Heart left ventricle (tissue), 16 donors: ENCODE measurements around the gene NPR2. TPM values are rescaled to one million over a fixed set of nuclear protein-coding genes. Genes with fewer than 3 reads are reported as not detected.

Experiments used
- ATAC-seq, 4 donors: fragments of 200-7000 bp; cut with Tn5 transposase; one replicate each; pipeline ENCODE4 v1.9.1; 2020 to 2022; ENCODE audit warnings: moderate library complexity in 4 of 4, mild to moderate bottlenecking in 3 of 4, moderate number of reproducible peaks in 1 of 4
- DNase-seq, 5 donors: peaks; one replicate each; pipeline ENCODE4 v3.0.0-alpha.2; 2020
- H3K27ac ChIP-seq, 12 donors: fragments of 200-600 bp; sonication (generic) in 4 of 12; one replicate each; pipeline versions ENCODE4 v1.5.0 to v1.8.0; 2016 to 2022; ENCODE audit warnings: mild to moderate bottlenecking in 2 of 12
- H3K27me3 ChIP-seq, 9 donors: fragments of 200-600 bp; sonication (generic) in 2 of 9; one replicate each; pipeline versions ENCODE4 v1.5.1 to v1.8.0; 2016 to 2022; ENCODE audit warnings: mild to moderate bottlenecking in 3 of 9
- H3K36me3 ChIP-seq, 9 donors: fragments of 200-600 bp; sonication (generic) in 2 of 9; one replicate each; pipeline versions ENCODE4 v1.5.0 to v1.8.0; 2018 to 2022; ENCODE audit warnings: mild to moderate bottlenecking in 2 of 9
- H3K4me1 ChIP-seq, 12 donors: fragments of 200-600 bp; sonication (generic) in 4 of 12; one replicate each; pipeline versions ENCODE4 v1.5.0 to v1.8.0; 2016 to 2022; ENCODE audit warnings: mild to moderate bottlenecking in 3 of 12
- H3K4me3 ChIP-seq, 12 donors: fragments of 200-600 bp; sonication (generic) in 4 of 12; one replicate each; pipeline versions ENCODE4 v1.5.0 to v1.8.0; 2017 to 2022; ENCODE audit warnings: mild to moderate bottlenecking in 9 of 12, moderate library complexity in 4 of 12
- H3K9me3 ChIP-seq, 12 donors: fragments of 200-600 bp; sonication (generic) in 4 of 12; one replicate each; pipeline versions ENCODE4 v1.5.0 to v1.8.0; 2016 to 2022; ENCODE audit warnings: mild to moderate bottlenecking in 1 of 12
- CTCF ChIP-seq, 12 donors: fragments of 200-600 bp; sonication (generic) in 4 of 12; IDR thresholded peaks; one replicate each; pipeline versions ENCODE4 v1.5.0 to v1.8.0; 2018 to 2022; ENCODE audit warnings: antibody characterized with exemption in 12 of 12, mild to moderate bottlenecking in 5 of 12
- POLR2A ChIP-seq, 2 donors: fragments of 450-650 bp; IDR thresholded peaks; one replicate each; pipeline ENCODE4 v1.6.1; 2017; ENCODE audit warnings: antibody characterized with exemption in 2 of 2, mild to moderate bottlenecking in 2 of 2, moderate library complexity in 2 of 2
- WGBS, 4 donors: extraction: QIAGEN DNeasy Blood & Tissue Kit in 2 of 4; methylation state at CpG; one replicate each; pipeline versions ENCODE4 v1.1.5 to v1.1.7; 2013 to 2018; 5-methylcytosine and 5-hydroxymethylcytosine counted together
- intact Hi-C, 10 donors: fragments of 100-400 bp; cut with DNase I; formaldehyde crosslinking; loops; one replicate each; pipeline versions ENCODE4 v1.11.1 to v1.14.2; 2022
- polyA plus RNA-seq, 2 donors: library from polyadenylated mRNA; stranded (reverse); fragments of 200-250 nt; gene quantifications; one replicate each; pipeline ENCODE4 v1.2.3, GENCODE V29; 2013
- total RNA-seq, 9 donors: library from RNA; depleted of rRNA in 2 of 9; stranded (reverse); fragments of >200 nt in 2 of 9; fragmentation: NEBNext Ultra II Directional in 3 of 9; extraction: Animal tissue kit (Norgen Biotek cat#: 25700) in 3 of 9; gene quantifications; one replicate each; pipeline versions ENCODE4 v1.1.0 to v1.2.4, GENCODE V29; 2016 to 2023
- donor health status: ischemic (EF 13 %, LVEDD 7.1; RV severe dilation, severe dysfunction).
- donor health status: healthy with polysubstance abuse.
- donor health status: DM: no; HTN: yes; CAD: no.
- donor health status: DM: no; HTN: no; CAD: no.
- donor health status: ischemic (EF 25% LVEDD 6.9; RV normal size, moderate dysfunction).
- donor health status: ischemic (EF 25% LVEDD 5.7; RV mildly dilated, moderate dysfunction).
- donor health status: healthy.
- donor health status: DM: yes; HTN: yes; CAD: no.
- donor health status: ischemic (EF 35%, LVEDD 5.7; RV mildly dilated, moderate dysfunction).
- donor health status: nonischemic (EF 11% LVEDD 7.7; RV severe dilation, severe dysfunction).
- donor health status: DM: yes; HTN: yes; CAD: no.
- donor health status: PGD.
- donor health status: ischemic (EF 29% LVEDD 5.4; RV normal size, mild dysfunction).
- donor health status: nonischemic (EF 23%, LVEDD 6.1; RV moderate dilation, normal function).

The NPR2 gene
- total and polyA plus RNA-seq, 11 donors = 10.2 to 36.4 (median 22.9) TPM

- Histone ChIP-seq H3K9me3 (no peaks in the 10 kb centered on the region), H3K36me3 (peaks cover 0 to 15% (median 14%) of the 10 kb centered on the region in 9 donors), H3K27ac (peak overlapping the region; percentile 89 to 100 (median 98)), H3K27me3 (no peaks in the 10 kb centered on the region), H3K4me3 (peak overlapping the region in 6 of 12 donors; percentile 67 to 98 (median 85)), H3K4me1 (peaks cover 5 to 40% (median 31%) of the 10 kb centered on the region in 12 donors)
- DNase-seq (no peak), ATAC-seq (no peak)
- 66 to 76% (median 73%) methylated on average over 10 of the region's 10 CpGs for WGBS, 4 donors
- intact Hi-C loops = loop anchor here in 5 of 10 donors (2.0 to 10.0 kb wide), 4 partner anchors 23 to 159 kb away; partner anchors contain the start of genes NPR2 (in 3 of the 5), CCDC107 (in 2 of the 5), RMRP (in 2 of the 5) and MSMP (in 1 of the 5)
- no peak for TF ChIP-seq POLR2A (IDR thresholded peaks at IDR 0.05)
- TF ChIP-seq CTCF (IDR thresholded peaks at IDR 0.05) = peak in 4 of 12 donors; percentile 21 to 32 (median 28)
These were observed 22.2 kb downstream of the NPR2 start for GRCh38 chr9:35813434-35814105.

- peak overlapping the region; percentile 89 to 100 (median 98) for H3K27ac ChIP-seq
- no peaks in the 10 kb centered on the region for H3K27me3 ChIP-seq
- peaks cover 0 to 8% (median 6%) of the 10 kb centered on the region in 9 donors for H3K36me3 ChIP-seq
- no peaks in the 10 kb centered on the region for H3K9me3 ChIP-seq
- intact Hi-C loops = loop anchor here in 5 of 10 donors (2.0 to 10.0 kb wide), 4 partner anchors 23 to 159 kb away; partner anchors contain the start of genes NPR2 (in 3 of the 5), CCDC107 (in 2 of the 5), RMRP (in 2 of the 5) and MSMP (in 1 of the 5)
- peak in 6 of 12 donors; percentile 18 to 40 (median 34) for TF ChIP-seq CTCF (IDR thresholded peaks at IDR 0.05)
- TF ChIP-seq POLR2A (IDR thresholded peaks at IDR 0.05) = no peak
- DNase-seq = peak; percentile 68 to 85 (median 83)
- H3K4me3 ChIP-seq = peak overlapping the region; percentile 67 to 99 (median 85)
- WGBS, 4 donors = 8 to 15% (median 9%) methylated on average over 15 to 29 of the region's 29 CpGs
- peak in 3 of 4 donors; percentile 15 to 60 (median 56) for ATAC-seq
- H3K4me1 ChIP-seq = peaks cover 5 to 40% (median 31%) of the 10 kb centered on the region in 12 donors
These were observed 22.9 kb downstream of the NPR2 start for GRCh38 chr9:35814106-35814840.

GRCh38 chr9:35814841-35815543 lies 23.6 kb downstream of the NPR2 start, which contains the start of gene HINT2:
TSS of gene HINT2 (minus strand) at chr9:35815042. CDS start at chr9:35814979, 63 bp downstream.
- DNase-seq = peak; percentile 96 to 98 (median 97)
- Histone ChIP-seq H3K36me3 (peaks cover 0 to under 1% (median 0%) of the 10 kb centered on the region in 9 donors), H3K4me3 (peak within 1 kb of the TSS; percentile 67 to 99 (median 85)), H3K27me3 (no peaks in the 10 kb centered on the region), H3K27ac (peak within 1 kb of the TSS; percentile 89 to 100 (median 98)), H3K4me1 (peaks cover 5 to 40% (median 31%) of the 10 kb centered on the region in 12 donors), H3K9me3 (no peaks in the 10 kb centered on the region)
- TF ChIP-seq CTCF (IDR thresholded peaks at IDR 0.05) (peak in 1 of 12 donors; percentile 5), POLR2A (IDR thresholded peaks at IDR 0.05) (peak; percentile 86 to 97)
- intact Hi-C loops = loop anchor here in 5 of 10 donors (2.0 to 10.0 kb wide), 4 partner anchors 24 to 160 kb away; partner anchors contain the start of genes NPR2 (in 3 of the 5), CCDC107 (in 2 of the 5), RMRP (in 2 of the 5) and MSMP (in 1 of the 5)
- ATAC-seq = peak; percentile 93 to 95 (median 93)
- 0 to 1% (median 0%) methylated on average over 20 to 52 of the region's 52 CpGs for WGBS, 4 donors
